A673 (cell line): ENCODE data around the gene PML. TPM values are rescaled to one million over a fixed set of nuclear protein-coding genes. Genes with fewer than 3 reads are reported as not detected.

Source experiments
- BruUV-seq: library from RNA; stranded (reverse); fragments of 400-500 nt; replicated peaks from 2 replicates; lab custom pipeline; 2021; lab: Mats Ljungman, UMichigan
- CTCF ChIA-PET: fragments of 300-600 bp; sonication (Branson Sonifier 250); formaldehyde crosslinking; loops from one replicate; lab custom pipeline; 2022; ENCODE audit warnings: antibody characterized with exemption; lab: Charles Lee
- POLR2A ChIA-PET: fragments of 300-600 bp; sonication (Branson Sonifier 250); formaldehyde crosslinking; loops from one replicate; lab custom pipeline; 2022; ENCODE audit warnings: antibody characterized with exemption; ENCODE audit not compliant: low non-redundant PET; lab: Charles Lee
- DNase-seq: peaks from one replicate; pipeline ENCODE4 v3.0.0-alpha.2; 2015; ENCODE audit warnings: low spot score
- H3K27ac ChIP-seq: fragments of 200-600 bp; sonication (generic); 2 replicates; pipeline ENCODE4 v1.5.1; 2016; ENCODE audit warnings: mixed run types, low read depth, mild to moderate bottlenecking, mixed read lengths, antibody characterized with exemption, low read length; ENCODE audit not compliant: poor library complexity, severe bottlenecking
- H3K27me3 ChIP-seq: fragments of 200-600 bp; sonication (generic); replicated peaks from 2 replicates; pipeline ENCODE4 v1.6.1; 2017; ENCODE audit warnings: mixed run types, low read depth, mild to moderate bottlenecking, mixed read lengths, antibody characterized with exemption, low read length; ENCODE audit not compliant: insufficient read depth, poor library complexity
- H3K36me3 ChIP-seq: fragments of 200-600 bp; sonication (generic); 2 replicates; pipeline ENCODE4 v1.6.1; 2016; ENCODE audit warnings: mixed run types, mild to moderate bottlenecking, mixed read lengths, antibody characterized with exemption, low read length; ENCODE audit not compliant: insufficient read depth, poor library complexity, severe bottlenecking
- H3K4me1 ChIP-seq: fragments of 200-600 bp; sonication (generic); 2 replicates; pipeline ENCODE4 v1.6.1; 2017; ENCODE audit warnings: mixed run types, mild to moderate bottlenecking, mixed read lengths, antibody characterized with exemption, low read length; ENCODE audit not compliant: insufficient read depth, poor library complexity, severe bottlenecking
- H3K4me3 ChIP-seq: fragments of 200-600 bp; sonication (generic); 2 replicates; pipeline ENCODE4 v1.5.1; 2016; ENCODE audit warnings: low read depth, mixed run types, mild to moderate bottlenecking, mixed read lengths, low read length; ENCODE audit not compliant: poor library complexity, severe bottlenecking
- H3K9me3 ChIP-seq: fragments of 200-600 bp; sonication (generic); 2 replicates; pipeline ENCODE4 v1.6.1; 2016; ENCODE audit warnings: mixed run types, low read depth, mild to moderate bottlenecking, mixed read lengths, antibody characterized with exemption, low read length; ENCODE audit not compliant: poor library complexity, severe bottlenecking
- CTCF ChIP-seq: fragments of 300-800, 200-600 bp; sonication (generic); conservative IDR thresholded peaks from 2 replicates; pipeline ENCODE4 v1.5.1; 2017; ENCODE audit warnings: low read depth, mild to moderate bottlenecking, antibody characterized with exemption, low read length, moderate library complexity, mixed read lengths
- EZH2 ChIP-seq: fragments of 200-600 bp; sonication (generic); IDR thresholded peaks from 2 replicates; pipeline ENCODE4 v1.6.1; 2017; ENCODE audit warnings: borderline replicate concordance, low read depth, mild to moderate bottlenecking, mixed read lengths, antibody characterized with exemption, low read length; ENCODE audit not compliant: poor library complexity, severe bottlenecking
- intact Hi-C: fragments of 100-400 bp; cut with micrococcal nuclease; formaldehyde crosslinking; loops from one replicate; pipeline ENCODE4 v1.10.0; 2022; ENCODE audit not compliant: unreplicated experiment
- total RNA-seq: library from RNA; stranded (reverse); gene quantifications from 2 replicates; pipeline ENCODE4 v1.2.3, GENCODE V29; 2021

PML gene
- total RNA-seq, 1 experiment from 2014 or later: 40.0 TPM

GRCh38 chr15:74027688-74028087 lies 33.2 kb downstream of the PML start:
- no peaks in the 10 kb centered on the region for H3K36me3 ChIP-seq
- intact Hi-C loops: no loop called here
- ChIA-PET CTCF (interaction anchor here (0.9 kb wide), 1 partner anchor 9 kb away, joined by 5 read pairs; no protein-coding TSS in a partner anchor), POLR2A (interaction anchor here (0.5 kb wide), 1 partner anchor 1739 kb away, joined by 6 read pairs; no protein-coding TSS in a partner anchor)
- no peaks in the 10 kb centered on the region for H3K9me3 ChIP-seq
- H3K4me1 ChIP-seq: no peaks in the 10 kb centered on the region
- no peaks in the 10 kb centered on the region for H3K27me3 ChIP-seq
- DNase-seq: no peak
- no peak overlapping the region for H3K27ac ChIP-seq
- no peak overlapping the region for H3K4me3 ChIP-seq
- no TSS peak for BruUV-seq
- TF ChIP-seq CTCF: no peak
- TF ChIP-seq EZH2: no peak

GRCh38 chr15:74028646-74029045 lies 34.1 kb downstream of the PML start:
- ChIA-PET CTCF (no interaction called here), POLR2A (no interaction called here)
- no peaks in the 10 kb centered on the region for H3K36me3 ChIP-seq
- H3K9me3 ChIP-seq: no peaks in the 10 kb centered on the region
- no peak for DNase-seq
- H3K4me1 ChIP-seq: no peaks in the 10 kb centered on the region
- no peaks in the 10 kb centered on the region for H3K27me3 ChIP-seq
- no TSS peak for BruUV-seq
- no peak overlapping the region for H3K27ac ChIP-seq
- H3K4me3 ChIP-seq: no peak overlapping the region
- intact Hi-C loops: no loop called here
- no peak for TF ChIP-seq CTCF
- TF ChIP-seq EZH2: no peak

- intact Hi-C loops: no loop called here
- TF ChIP-seq EZH2: no peak
- no peak for TF ChIP-seq CTCF
- ChIA-PET CTCF (no interaction called here), POLR2A (no interaction called here)
- no TSS peak for BruUV-seq
- no peaks in the 10 kb centered on the region for H3K9me3 ChIP-seq
- H3K4me3 ChIP-seq: no peak overlapping the region
- H3K27me3 ChIP-seq: no peaks in the 10 kb centered on the region
- no peak overlapping the region for H3K27ac ChIP-seq
- DNase-seq: no peak
- no peaks in the 10 kb centered on the region for H3K4me1 ChIP-seq
- H3K36me3 ChIP-seq: no peaks in the 10 kb centered on the region
Observed at GRCh38 chr15:74032046-74032445, 37.5 kb downstream of the PML start.
